ENCODE results near the gene DLGAP4. TPM values are rescaled to one million over a fixed set of nuclear protein-coding genes. Genes with fewer than 3 reads are reported as not detected.
A peak's percentile ranks its signal among the peaks of the same experiment; 100 is the strongest.

The DLGAP4 gene
- polyA plus RNA-seq, 1 donor, result 63.8 TPM

DNA sequence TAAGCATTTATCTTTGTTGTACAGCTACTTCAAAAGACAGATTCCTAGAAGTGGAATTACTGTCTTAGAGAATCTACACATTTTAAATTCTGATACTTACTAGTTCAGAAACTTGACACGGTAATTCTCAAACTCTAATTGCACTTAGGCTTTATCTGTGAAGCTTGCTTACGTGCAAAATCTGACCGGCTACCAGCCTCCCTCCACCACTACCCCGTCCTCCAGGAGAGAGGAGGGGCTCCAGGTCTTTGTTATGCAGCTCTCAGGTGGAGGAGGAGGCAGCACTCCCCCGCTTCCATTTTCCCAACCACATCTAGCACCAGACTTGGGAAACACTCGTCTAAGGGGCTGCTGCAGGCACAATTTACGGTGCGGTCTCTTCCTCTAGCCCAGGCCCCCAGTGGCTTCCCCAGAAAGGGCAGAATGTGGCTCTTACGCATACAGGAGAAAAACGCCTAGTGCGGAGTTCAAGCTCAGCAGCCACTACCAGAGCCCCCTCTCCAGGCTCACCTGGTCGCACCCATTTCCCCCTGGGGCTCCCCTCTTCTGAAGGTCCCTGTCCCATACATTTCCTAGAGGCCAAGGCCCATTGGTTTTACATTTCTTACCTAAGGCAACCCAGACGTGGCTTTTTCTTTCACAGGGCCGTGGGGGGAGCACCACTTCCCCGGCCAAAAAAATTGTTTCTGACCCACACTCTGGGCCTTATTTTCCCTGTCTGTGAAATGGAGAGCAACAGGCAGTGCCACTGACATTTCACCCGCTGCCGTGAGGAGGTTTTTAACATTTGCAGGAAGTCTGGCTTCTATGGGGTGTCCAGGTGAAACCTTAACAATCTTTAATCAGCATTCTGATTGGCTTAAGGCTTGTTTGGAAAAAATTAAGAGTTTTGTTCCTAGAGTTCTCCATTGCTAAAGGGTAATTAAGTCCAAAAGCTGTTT is 265.7 kb downstream of the DLGAP4 start:
- no peak for DNase-seq

DNA sequence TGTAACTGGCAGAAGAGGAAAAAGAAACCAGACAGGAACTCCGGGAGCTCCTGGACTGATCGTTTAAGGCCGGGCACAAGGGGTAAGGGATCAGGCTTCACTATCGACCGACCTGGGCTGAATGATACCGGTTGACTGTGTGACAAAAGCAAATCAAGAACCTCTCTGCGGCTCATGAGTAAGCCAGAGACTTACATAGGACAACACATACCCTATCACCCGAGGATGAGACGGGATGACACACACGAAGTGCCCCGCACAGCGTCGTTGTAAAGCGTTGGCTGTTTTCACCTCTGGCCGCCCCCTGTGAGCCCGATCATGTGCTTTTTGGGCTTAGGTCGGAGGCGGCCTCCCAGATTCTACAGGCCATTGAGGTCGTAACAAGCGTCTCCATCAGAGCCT is 266.6 kb downstream of the DLGAP4 start:
- no peak for DNase-seq

DNA sequence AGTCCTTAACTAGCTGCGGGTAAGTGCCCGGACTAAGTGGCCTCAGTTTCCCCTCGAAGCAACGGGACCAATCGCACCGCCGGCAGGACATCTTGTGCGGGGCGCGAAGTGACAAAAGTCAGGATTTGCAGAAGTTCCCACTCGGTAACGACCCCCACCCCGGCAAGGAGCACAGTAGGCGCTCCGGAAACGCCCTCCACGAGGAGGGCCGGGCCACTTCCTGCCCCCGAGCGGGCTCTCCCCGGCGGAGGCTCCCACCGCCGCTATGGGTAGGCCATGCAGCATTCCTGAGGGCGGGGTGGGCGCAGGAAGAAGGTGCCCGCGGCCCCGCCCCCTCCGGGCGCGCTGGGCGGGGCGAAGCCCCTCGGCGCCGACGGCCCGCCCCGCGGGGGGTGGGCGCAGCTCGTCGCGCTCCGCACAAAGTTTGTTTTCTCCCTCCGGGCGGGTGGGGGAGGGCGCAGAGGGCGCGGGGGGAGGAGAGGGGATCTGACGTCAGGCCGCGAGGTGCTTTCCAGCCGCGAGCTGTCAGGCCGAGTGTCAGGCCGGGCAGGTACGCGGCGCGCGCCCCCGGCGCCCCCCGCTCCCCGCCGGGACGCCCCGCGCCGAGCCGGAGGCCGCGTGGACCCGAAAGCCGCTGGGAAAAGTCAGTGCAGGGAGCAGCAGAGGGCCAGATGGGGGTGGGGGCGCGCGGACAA is 267.1 kb downstream of the DLGAP4 start, which contains the start of gene TGIF2:
TSS of gene TGIF2 (plus strand) at position 495 of the 695 bp plus-strand sequence. CDS start 5,178 bp downstream, outside the sequence.
- DNase-seq, result peak; percentile 89

DNA sequence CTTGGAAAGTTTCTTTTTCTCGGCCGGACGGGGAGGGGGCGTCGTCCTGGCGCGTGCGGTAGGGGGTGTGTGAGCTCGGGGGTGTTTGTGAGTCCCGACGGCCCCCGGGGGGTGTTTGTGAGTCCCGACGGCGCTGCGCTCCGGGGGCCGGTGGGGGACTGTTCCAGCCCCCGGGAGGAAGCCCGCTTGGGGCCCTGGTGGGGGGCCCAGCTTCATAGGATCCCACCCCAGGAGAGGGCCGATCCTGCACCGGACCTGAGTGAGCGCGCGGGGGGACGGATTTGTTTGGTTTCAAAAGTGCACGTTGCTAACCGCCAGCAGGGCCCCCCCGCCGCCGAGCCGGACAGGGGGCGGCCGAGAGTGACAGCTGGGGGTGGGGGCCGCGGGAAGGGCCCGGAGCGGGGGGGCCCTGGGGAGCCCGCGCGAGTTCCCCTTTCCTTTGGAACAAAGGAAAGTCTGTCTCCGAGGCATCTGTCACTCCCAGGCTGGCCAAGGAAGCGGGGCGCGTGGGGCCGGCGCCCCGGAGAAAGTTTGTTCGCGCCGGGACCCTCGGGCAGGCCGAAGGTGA is 267.7 kb downstream of the DLGAP4 start:
- DNase-seq, result peak; percentile 45

DNA sequence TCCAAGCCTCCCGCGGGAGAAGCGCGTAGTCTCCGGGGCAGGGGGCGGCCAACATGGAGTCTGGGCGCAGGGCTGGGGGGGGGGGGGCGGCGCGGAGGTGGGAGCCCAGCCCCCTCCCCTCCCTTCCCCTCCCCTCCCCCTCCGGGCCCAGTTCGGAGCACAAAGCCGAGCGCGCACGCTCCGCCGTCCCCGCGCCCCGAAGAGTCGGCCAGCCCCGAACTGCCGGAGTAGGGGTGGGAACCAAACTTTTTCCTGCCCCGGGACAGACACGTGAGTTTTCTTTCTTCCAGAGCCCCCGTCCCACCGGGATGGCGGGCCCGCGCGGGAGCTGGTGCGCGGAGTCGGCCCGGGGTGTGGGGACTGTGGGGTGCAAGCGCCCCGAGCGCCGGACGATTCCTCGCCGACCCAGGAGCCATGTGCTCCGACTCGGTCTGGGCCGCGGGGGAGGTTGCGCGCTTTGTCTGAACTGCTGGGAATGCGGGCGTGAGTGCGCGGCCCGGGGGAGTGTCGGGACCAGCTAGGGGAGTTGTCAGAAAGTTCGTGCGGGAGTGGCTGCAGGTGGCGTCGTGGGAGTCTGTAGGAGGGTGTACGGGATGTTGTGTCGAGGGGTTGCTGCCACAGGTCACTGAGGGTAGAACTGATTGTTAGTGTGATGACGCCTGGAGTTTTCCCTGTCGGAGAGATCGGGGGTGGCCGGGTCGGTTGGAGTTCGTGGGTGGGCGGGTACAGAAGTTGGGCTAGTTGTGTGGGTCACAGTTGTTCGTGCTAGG is 268.4 kb downstream of the DLGAP4 start:
- DNase-seq, result peak; percentile 48

GRCh38 chr20:36576081-36576445 is 269.9 kb downstream of the DLGAP4 start:
- DNase-seq, result no peak

Other genes with a start within 250 kb of the DLGAP4 start
- gene EPB41L1, start 151.6 kb upstream of the DLGAP4 start, polyA plus RNA-seq (ENCODE audit: insufficient read length), result 20.8 TPM
- gene AAR2, start 69.9 kb upstream of the DLGAP4 start, polyA plus RNA-seq (ENCODE audit: insufficient read length), result 25.9 TPM
- gene MYL9, start 235.2 kb downstream of the DLGAP4 start, polyA plus RNA-seq (ENCODE audit: insufficient read length), result 551 TPM

All from hindlimb muscle (tissue), 1 donor.